Astrocyte of the cerebellum (primary cell): ENCODE measurements around the gene RASL10A.

Experiments
- DNase-seq: peaks from one replicate; pipeline ENCODE4 v3.0.0-alpha.2; 2011; ENCODE audit warnings: low read depth
- H3K4me3 ChIP-seq: 2 replicates; pipeline ENCODE4 v1.5.1; 2011; ENCODE audit warnings: mild to moderate bottlenecking, low read depth, low read length, moderate library complexity
- in situ Hi-C: cut with HindIII; loops from 2 replicates; pipeline ENCODE4 v1.10.0; 2017; ENCODE audit warnings: low sequenced_read_pairs
- TF ChIP-seq, protein P1 (sequence below): IDR thresholded peaks from 2 replicates; pipeline ENCODE4 v1.5.1; 2012; ENCODE audit warnings: low read length, low read depth, moderate library complexity, mild to moderate bottlenecking; ENCODE audit errors: missing control alignments

RASL10A gene

DNA sequence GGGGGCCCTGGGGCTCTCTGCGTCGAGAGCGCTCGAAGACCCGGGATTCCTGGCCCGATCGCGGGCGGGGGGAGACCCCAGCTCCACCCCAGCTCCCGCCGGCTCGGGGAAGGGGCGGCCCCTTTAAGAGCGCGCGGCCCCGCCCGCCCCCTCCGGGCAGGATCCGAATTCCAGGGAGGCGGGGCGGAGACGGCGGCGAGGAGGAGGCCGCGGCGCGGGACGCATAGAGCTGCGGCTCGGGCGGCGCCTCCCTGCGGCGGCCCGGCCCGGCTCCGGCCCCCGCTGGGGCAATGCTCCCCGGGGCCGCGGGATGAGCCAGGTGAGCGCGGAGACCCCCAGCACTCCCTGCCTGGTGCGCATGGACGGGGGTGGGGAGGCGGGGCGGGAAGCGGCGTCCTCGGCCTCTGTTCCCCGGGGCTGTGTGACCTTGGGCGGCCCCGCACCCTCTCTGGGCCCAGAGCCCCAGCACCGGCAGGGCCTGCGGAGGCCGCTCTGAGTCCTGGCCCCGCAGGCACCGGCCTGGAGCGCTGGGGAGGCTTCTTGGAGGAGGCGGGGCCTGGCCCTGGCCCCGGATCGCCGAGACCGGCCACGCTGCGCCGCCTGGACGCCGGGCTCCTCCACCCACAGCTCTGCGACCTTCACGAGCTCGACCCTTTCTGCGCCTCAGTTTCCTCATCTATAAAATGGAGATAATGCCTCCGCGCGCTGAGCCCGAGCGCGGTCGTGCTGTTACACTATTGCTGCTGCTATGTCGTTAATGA is 8.5 kb downstream of the RASL10A start:
- peak overlapping the region; percentile 66 for H3K4me3 ChIP-seq
- no peak for DNase-seq
- in situ Hi-C loops, result no loop called here
- TF ChIP-seq, protein P1, sequence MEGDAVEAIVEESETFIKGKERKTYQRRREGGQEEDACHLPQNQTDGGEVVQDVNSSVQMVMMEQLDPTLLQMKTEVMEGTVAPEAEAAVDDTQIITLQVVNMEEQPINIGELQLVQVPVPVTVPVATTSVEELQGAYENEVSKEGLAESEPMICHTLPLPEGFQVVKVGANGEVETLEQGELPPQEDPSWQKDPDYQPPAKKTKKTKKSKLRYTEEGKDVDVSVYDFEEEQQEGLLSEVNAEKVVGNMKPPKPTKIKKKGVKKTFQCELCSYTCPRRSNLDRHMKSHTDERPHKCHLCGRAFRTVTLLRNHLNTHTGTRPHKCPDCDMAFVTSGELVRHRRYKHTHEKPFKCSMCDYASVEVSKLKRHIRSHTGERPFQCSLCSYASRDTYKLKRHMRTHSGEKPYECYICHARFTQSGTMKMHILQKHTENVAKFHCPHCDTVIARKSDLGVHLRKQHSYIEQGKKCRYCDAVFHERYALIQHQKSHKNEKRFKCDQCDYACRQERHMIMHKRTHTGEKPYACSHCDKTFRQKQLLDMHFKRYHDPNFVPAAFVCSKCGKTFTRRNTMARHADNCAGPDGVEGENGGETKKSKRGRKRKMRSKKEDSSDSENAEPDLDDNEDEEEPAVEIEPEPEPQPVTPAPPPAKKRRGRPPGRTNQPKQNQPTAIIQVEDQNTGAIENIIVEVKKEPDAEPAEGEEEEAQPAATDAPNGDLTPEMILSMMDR, result no peak

DNA sequence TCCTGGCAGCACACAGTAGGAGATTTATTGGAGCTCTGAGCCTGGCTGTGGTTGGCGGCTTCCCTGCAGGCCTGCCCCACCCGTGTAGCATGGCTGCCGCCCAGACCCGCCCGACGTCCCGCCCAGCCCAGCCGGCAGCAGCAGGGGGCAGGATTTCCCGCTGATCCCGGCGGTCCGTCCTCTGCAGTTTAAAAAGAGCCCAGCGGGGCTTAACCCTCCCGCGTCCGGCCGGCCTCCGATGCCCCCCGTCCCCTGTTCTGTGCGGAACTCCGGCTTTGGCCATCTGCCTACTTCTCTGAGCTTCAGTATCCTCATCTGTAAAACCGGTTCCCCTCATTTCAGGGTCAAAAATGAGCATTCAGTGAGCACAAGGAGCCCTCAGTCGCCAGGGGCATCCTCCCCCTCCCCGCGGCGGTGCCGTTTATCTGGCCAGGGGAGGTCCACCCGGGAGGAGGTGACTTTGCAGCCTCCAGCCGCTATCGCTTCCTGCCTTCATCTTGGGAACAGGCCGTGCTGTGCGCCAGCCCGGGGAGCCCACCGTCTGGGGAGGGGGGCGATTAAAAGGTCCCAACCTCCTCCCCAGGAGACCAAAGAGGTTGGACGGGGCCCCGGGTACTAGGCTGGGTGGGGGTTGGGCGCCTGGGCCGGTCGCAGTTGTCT is 9.2 kb downstream of the RASL10A start, which contains the start of gene GAS2L1:
GAS2L1 (plus strand) TSS at position 476 of the 660 bp plus-strand sequence. CDS start 1,456 bp downstream, outside the sequence.
- in situ Hi-C loops, result no loop called here
- peak within 1 kb of the TSS; percentile 66 for H3K4me3 ChIP-seq
- TF ChIP-seq, protein P1, result peak; percentile 27
- no peak for DNase-seq

DNA sequence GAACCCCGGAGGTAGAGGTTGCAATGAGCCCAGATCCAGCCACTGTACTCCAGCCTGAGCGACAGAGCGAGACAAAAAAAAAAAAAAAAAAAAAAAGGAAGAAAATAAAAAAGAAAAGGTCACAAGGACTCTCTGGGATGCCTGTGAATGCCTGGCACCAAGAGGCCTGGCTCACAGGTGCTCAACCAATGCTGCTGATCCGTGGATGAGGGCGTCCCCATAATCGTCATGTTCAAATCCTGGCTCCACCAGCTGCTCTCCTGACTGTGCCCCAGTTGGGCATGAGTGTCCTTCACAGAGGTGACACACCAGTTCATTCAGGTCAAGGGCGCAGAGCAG is 9.7 kb downstream of the RASL10A start:
- TF ChIP-seq, protein P1, result no peak
- in situ Hi-C loops, result no loop called here
- DNase-seq, result no peak
- H3K4me3 ChIP-seq, result no peak overlapping the region

DNA sequence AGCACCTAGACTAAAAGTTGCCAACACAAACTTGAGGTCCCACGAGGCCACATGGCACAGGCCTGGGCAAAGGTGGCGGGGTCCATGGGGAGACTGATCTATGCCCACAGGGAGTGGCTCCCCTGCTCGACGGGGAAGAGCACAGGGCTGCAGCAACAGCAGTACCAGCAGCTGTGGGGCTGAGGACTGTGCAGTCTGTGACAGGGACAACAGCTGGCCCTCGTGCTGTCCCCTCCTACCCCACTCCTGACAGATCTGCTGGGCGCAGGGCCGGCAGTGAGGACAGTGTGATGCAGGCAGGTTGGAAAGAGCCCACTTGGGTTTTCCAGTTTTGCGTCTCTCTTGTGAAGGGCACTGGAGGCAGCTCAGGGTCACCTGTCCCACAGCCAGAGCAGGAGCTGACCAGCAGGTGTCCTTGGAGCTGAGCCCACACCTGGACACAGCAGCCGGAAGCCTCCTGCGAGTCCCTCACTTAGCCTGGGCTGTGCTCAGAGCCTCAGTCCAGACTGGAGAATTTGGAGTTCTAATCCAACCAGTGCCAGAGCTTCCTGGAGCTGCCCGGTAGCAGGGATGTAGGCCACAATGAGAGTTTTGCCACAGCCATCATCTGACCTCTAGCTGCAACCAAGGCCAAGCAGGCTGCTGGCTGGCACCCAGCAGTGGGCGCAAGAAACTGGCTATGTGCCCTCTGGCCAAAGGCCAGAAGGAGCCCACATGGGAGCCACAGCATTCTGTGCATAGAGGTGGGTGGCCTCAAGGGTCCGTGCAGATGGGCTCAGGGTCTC is 12.6 kb downstream of the RASL10A start:
- no peak overlapping the region for H3K4me3 ChIP-seq
- TF ChIP-seq, protein P1, result no peak
- in situ Hi-C loops, result no loop called here
- DNase-seq, result no peak

DNA sequence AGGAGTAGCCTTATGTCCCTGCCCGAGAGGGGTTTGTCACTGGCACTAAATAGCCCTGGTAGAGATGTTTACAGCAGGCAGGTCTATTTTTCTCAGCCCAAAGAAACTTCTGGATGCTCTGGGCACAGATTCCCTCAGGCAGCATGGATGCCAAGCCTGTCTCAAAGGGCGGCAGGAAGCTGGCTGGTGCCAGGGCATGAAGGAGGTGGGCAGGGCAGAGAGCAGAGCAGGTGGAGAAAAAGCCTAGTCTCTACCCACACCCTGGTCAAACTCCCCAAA is 13.2 kb downstream of the RASL10A start:
- in situ Hi-C loops, result no loop called here
- H3K4me3 ChIP-seq, result no peak overlapping the region
- TF ChIP-seq, protein P1, result no peak

DNA sequence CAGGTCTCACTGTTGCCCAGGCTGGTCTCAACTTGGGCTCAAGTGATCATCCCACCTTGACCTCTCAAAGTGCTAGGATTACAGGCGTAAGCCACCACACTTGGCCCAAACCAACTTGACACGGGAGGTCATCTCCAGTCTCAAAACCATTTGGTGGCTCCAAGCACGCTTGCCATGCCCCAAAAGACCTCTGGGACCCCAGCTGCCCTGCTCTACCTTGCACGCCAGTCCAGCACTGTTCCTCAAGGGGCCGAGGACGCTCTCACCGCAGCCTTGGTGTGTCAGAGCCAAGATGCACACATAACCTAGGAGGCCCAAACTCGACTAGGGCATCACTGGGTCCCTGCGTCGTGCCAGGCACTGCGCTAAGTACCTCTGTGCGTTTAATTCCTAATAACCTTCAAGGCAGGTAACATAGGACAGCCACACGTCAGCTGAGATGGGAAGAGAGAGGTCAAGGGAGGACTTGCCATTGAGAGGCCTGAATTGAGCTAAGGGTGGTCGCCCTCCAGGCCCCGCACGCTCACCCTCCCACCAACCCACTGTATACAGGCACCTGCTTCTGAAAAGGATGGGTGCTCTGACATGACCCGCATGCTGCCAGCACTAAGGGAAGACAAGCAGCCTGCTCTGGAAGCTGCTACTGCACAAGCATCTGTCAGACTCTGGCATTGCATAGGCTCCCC is 13.6 kb downstream of the RASL10A start:
- H3K4me3 ChIP-seq, result no peak overlapping the region
- in situ Hi-C loops, result no loop called here
- TF ChIP-seq, protein P1, result no peak
- DNase-seq, result no peak

More for the DNA sequence above, 13.2 kb downstream of the RASL10A start:
- DNase-seq, result no peak
